DMS153 treated with DMSO at 0.1 percent for 48 hours (cell line): ENCODE results near the gene RBMY1F.
"Not testable (repeated sequence)": the region's sequence is repeated elsewhere in the genome, so short reads cannot be mapped to it uniquely, and the experiment has no call there.

Experiments used
- DNase-seq: peaks from one replicate; lab custom pipeline; 2025; ENCODE audit not compliant: unreplicated experiment; lab: John Stamatoyannopoulos, UW

RBMY1F gene

DNA sequence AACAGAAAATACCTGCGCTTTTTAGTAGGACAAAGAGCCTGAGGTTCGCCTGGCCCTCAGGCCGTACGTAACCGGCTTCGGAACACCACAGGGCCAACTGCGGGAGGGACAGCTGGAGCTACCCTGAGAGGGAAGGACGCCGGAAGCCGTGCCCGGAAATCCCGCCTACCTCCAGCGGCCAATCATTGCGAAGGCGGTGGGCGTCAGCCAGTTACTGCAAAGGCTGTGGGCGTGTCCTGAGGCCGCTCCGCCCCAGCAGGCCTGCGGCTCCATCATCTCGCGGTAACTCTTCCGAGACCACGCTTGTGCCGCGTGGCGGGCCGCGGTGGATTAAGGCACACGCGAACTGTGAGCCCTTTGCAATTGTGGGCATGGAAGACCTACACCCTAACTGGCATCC lies at the start of gene RBMY1F:
TSS of gene RBMY1F (minus strand) at position 101 of the 400 bp plus-strand sequence. CDS start 1,954 bp downstream, outside the sequence.
- DNase-seq, result not testable (repeated sequence)

DNA sequence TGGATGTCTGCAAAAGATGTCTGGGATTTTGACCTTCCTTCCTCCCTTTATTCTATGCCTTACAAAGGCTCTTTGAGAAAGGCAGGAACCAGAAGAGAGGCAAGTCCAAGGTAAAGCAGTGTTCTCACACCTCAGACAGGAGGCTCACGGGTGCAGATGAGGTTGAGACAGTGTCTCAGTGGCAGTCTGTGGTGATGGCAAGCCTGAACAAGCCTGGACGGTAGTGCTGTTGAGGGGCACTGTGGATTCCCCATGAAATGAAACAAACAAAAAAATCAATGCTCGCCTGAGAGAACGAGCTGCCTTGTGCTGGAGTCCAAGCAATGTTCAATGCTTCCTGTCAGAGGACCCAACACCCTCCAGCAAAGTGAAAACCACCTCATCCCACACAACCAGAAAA lies 31.6 kb downstream of the RBMY1F start:
- not testable (repeated sequence) for DNase-seq

DNA sequence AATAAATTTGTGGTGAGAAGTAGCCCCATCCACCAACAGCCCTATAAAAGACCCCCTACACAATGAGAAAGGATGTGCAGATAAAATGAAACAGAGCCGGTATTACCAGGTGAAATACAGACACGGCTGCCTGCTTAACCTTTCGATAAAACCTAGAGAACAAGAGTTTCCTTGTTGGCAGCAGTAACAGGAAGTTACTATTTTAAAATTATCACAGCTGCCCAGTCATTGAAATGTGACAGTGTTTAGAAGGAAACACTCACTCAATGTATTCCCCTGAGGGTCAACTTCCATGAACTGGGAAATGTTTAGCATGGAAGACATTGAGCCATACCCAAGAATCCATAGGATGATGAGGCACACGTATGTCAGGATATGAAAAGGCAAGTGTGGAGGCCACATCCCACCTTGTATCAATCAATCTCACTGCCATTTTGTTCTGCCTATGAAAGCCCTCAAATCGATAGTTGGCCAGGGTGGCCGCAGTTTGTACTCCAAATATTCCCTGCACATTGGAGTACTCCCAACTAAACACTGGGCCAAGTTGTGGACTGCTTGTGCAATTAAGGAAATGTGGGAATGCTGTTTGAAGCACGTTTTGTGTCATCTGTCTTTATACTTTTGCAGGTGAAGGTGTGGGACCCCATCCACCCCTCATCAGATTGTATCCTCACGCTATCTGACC lies 41.6 kb downstream of the RBMY1F start:
- DNase-seq, result not testable (repeated sequence)

DNA sequence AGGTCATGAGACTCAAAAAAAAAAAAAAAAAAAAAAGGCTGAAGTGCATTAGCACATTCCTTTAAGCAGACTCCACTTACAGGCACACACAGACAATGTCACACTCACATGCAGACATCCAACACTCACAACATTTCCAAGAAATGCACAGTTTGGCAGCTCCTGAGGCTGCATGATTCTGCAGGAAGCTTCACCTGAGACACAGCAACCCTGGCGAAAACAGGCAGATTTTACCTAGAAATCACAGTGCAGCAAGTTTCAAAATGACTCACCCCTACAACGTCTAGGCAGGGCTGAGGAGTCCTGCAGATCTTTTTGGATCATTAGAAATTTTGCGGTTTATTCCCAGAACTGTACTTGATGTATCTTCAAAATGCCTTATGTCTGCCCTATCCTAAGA lies 48.0 kb downstream of the RBMY1F start:
- not testable (repeated sequence) for DNase-seq

DNA sequence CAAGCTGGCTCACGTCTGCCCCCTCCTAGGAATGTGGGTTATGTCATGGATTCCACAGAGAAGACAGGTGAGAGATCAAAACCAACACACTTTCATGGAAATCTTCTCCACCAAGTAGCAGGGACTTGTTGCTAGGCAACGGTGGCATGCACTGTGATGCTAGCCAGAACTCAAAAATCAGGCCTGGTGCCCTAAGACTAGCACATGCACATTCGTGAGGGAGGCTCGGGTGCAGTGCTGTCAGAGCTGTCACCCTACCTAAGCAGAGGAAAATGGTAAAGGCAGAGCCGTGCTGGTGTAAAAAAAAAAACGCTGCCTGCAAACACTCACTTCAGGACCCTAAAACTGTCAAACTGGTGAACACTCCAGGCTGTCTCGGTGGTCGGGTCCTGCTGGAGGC lies 52.2 kb downstream of the RBMY1F start:
- not testable (repeated sequence) for DNase-seq
